OCI-LY3 (cell line): ENCODE data around the gene FBXL19.

ENCODE experiments used
- EZH2phosphoT487 ChIP-seq: fragments of 200-600 bp; shearing (Covaris generic); IDR thresholded peaks from 2 replicates; pipeline ENCODE4 v1.6.1; 2018; ENCODE audit warnings: antibody characterized with exemption, mixed run types, low read depth
- TF ChIP-seq, protein P1 (sequence below): fragments of 200-600, 300-600 bp; sonication (generic); IDR thresholded peaks from 2 replicates; pipeline ENCODE4 v1.5.1; 2014; ENCODE audit warnings: antibody characterized with exemption, low read length, low read depth

GRCh38 chr16:30922960-30923535, 324 bp upstream of the FBXL19 start:
- TF ChIP-seq, protein P1, sequence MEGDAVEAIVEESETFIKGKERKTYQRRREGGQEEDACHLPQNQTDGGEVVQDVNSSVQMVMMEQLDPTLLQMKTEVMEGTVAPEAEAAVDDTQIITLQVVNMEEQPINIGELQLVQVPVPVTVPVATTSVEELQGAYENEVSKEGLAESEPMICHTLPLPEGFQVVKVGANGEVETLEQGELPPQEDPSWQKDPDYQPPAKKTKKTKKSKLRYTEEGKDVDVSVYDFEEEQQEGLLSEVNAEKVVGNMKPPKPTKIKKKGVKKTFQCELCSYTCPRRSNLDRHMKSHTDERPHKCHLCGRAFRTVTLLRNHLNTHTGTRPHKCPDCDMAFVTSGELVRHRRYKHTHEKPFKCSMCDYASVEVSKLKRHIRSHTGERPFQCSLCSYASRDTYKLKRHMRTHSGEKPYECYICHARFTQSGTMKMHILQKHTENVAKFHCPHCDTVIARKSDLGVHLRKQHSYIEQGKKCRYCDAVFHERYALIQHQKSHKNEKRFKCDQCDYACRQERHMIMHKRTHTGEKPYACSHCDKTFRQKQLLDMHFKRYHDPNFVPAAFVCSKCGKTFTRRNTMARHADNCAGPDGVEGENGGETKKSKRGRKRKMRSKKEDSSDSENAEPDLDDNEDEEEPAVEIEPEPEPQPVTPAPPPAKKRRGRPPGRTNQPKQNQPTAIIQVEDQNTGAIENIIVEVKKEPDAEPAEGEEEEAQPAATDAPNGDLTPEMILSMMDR = no peak
- TF ChIP-seq EZH2phosphoT487 = no peak
